DMS53 (cell line): ENCODE data around the gene TRMT112.
"Not testable (repeated sequence)": the region's sequence is repeated elsewhere in the genome, so short reads cannot be mapped to it uniquely, and the experiment has no call there.

ENCODE experiments used
- DNase-seq: peaks from one replicate; lab custom pipeline; 2025; lab: John Stamatoyannopoulos, UW

The TRMT112 gene

DNA sequence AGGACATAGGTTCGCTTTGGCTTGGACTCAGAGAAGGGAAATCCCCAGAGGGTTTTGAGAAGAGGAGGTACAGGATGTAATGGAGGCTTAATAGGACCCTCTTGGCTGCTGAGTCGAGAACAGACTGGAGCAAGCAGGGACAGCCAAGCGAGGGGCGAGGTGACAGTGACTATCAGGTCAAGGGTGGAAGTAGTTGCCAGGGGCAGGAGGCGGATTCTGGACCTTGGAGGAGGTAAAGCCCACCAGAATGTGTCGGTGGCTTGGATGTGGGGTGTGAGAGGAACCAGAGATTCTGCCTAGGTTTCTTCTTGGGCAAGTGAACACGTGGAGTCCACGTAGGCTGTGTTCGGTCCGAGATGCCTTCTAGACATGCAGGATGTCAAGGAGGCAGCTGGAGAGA, 4.4 kb downstream of the TRMT112 start:
- DNase-seq = no peak

DNA sequence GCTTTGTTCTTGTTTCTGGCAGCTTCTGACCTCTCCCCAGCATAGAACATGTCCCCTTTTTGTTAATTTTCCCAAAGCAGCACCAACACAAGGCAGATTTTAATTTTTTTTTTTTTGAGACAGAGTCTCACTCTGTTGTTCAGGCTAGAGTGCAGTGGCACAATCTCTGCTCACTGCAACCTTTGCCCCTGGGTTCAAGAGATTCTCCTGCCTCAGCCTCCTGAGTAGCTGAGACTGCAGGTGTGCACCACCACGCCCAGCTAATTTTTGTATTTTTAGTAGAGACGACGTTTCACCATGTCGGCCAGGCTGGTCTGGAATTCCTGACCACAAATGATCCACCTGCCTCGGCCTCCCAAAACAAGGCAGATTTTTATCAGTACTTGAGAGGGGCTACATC, 9.6 kb downstream of the TRMT112 start:
- DNase-seq = not testable (repeated sequence)

DNA sequence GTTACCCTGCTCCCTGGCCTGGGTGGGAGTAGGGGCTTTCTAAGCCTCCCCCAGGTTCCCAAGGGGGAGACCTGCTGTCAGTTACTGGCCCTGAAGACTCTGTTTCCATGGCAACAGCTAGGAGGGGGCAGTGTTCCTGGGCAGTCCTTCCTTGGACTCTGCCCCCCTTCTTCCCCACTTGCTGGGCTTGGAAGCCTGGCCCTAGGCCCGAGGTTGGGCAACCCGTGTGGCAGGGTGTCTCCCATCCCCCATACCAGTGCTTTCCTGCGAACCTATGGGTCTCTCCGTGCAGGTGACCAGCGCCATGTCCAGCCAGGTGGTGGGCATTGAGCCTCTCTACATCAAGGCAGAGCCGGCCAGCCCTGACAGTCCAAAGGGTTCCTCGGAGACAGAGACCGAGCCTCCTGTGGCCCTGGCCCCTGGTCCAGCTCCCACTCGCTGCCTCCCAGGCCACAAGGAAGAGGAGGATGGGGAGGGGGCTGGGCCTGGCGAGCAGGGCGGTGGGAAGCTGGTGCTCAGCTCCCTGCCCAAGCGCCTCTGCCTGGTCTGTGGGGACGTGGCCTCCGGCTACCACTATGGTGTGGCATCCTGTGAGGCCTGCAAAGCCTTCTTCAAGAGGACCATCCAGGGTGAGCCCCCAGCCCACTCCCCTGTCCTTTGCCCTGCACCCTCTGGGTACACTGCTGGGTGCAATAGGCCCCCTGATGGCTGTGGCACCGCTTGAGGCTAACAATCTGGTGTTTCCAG, 10.3 kb downstream of the TRMT112 start:
- DNase-seq = no peak

DNA sequence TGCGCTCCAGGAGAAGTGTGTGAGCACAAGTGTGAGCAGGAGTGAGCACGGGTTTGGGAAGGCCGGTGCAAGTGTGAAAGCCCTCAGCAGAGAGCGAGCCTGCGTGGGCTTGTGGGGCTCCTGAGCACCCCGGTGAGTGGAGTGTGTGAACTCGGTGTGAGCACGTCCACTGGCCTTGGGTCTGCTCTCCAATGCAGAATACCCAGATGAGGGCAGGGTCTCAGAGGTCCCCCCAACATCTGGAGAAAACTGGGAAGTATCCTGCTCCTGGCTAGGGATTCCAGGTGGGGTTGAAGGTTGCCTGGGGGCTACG, 10.8 kb downstream of the TRMT112 start:
- DNase-seq = no peak

DNA sequence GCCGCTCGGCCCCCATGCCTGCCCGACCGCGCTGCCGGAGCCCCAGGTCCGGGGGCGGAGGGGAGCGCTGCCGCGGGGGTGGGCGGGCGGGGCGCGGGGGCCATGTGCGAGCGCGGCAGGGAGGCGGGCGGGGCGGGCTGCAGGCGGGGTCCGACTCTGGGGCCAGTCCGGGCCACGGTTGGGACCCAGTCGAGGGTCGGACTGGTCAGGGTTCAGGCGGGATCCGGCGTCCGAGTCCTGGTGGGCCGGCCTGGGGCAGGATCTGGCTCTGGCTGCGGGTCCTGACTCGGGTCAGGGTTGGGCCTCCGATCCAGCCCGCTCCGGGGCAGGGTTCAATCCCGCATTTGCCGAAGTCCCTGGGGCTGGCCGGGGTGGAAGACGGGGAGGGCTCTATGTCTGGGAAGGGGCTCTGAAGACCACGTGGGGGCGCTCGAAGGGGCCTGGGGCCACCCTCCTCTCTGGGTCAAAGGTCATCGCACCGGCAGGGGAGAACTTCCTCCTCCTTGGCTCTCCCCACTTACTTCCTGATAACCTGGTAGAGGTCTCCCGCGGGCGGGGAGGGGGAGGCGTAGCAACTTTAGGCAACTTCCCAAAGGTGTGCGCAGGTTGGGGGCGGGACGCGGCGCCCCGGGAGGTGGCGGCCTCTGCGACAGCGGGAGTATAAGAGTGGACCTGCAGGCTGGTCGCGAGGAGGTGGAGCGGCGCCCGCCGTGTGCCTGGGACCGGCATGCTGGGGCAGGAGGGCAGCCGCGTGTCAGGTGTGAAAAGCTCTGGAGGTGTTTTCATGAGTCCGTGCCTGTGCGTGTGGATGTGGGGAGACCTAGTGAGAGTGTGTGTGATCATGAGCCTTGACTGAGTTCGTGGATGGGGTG, 11.4 kb downstream of the TRMT112 start:
- peak; percentile 78 for DNase-seq

DNA sequence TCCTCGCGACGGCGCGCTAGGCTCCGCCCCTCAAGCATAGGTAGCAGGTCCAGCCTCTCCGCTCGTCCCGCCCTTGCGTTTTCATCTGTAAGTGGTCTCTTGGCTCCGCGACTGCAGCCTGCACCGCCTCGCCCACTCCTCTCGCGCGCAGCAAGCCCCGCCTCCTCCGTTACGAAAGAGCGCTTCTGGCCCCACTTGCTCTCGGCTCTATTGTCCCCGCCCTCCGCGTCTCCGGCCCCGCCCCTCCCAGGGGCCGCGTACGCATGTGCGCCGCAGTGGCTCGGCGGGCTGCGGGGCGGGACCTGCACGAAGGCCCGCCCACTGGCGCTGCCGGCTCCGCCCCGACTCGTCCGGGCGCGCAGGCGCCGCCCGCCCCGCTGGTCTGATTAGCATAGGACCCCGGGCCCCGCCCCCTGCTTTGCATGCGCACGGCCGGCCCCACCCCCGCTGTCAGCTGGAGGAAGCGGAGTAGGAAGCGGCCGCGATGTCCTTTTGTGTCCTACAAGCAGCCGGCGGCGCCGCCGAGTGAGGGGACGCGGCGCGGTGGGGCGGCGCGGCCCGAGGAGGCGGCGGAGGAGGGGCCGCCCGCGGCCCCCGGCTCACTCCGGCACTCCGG, 12.2 kb downstream of the TRMT112 start, which contains the start of gene ESRRA:
Gene ESRRA, plus strand, starts transcription at position 450 of the 616 bp plus-strand sequence. CDS start 1,656 bp downstream, outside the sequence.
- peak; percentile 100 for DNase-seq

DNA sequence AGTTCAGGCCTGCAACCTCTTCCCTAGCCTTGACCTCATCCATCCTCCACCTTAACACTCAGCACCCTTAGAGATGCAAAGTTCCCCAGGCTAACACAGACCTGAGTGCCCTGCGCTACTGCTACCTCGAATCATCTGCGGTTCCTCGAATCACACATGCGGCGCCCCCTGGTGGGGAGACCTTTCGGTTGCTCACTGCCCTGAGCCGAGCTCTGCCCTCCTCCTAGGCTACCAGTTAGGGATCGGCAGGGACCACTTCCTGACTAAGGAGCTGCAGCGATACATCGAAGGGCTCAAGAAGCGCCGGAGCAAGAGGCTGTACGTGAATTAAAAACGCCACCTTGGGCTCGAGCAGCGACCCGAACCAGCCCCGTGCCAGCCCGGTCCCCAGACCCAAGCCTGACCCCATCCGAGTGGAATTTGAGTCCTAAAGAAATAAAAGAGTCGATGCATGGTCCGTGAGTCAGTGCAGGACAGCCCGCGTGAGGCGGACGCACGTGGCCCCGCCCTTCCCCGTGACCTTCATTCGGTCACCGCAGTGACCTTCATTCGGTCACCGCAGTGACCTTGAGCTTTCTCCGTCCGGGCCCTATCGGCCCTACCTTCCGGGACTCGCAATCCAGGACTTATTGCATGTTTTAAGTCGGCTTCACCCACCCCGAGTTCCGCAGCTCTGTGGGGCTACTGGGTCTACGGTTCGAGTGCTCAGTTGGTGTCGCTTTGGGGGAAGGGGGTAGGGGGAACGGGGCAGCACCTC, 12.9 kb downstream of the TRMT112 start:
- DNase-seq = peak; percentile 97

DNA sequence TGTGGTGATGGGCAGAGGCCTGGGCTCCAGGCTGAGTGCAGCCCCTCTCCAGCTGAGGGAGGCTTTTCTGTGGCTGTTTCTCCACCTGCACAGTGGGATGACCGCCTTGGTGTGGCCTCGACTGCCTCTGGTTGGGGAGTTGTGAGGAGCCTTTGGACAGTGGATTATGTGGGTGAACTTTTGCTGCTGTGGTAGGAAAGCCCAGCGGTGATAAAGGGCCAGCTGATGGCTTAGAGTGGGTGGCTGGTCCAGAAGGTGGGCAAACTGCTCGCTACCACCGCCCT, 13.4 kb downstream of the TRMT112 start:
- no peak for DNase-seq

DNA sequence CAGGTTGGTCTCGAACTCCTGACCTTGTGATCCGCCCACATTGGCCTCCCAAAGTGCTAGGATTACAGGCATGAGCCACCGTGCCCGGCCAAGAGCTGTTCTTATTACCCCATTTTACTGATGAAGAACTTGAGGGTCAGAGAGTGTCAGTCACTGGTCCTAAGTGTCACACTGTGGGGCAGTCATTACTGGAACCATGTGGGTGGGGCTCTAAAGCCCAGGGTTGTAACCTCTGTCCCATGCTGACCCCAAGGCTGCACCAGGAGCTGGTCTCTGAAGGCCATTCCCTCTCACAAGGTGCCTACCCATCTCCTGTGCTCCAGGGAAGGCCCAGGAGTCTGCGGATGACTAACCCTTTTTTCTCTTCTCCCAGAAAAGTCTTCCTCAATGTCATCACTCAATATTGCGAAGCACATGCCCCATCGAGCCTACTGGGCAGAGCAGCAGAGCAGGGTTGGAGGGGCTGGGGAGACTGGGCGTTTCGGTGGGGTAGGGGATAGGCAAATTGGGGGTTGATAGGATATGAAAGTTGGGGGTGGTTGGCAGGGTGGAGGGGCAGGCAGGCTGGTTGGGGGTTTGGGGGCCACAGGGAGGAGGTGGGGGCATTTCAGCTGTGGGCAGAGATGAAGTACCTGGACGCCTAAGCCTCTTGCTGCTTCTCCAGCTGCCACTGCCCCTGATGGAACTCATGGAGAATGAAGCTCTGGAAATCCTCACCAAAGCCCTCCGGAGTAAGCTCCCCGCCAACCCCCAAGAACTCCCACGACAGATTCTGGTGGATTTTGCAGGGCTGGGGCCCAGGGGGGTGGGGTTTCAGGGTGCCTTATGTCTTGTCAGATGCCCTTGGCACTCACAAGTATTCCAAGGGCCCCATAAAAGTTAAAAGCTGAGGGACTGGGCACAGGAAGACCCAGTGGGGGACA, 14.0 kb downstream of the TRMT112 start:
- no peak for DNase-seq

DNA sequence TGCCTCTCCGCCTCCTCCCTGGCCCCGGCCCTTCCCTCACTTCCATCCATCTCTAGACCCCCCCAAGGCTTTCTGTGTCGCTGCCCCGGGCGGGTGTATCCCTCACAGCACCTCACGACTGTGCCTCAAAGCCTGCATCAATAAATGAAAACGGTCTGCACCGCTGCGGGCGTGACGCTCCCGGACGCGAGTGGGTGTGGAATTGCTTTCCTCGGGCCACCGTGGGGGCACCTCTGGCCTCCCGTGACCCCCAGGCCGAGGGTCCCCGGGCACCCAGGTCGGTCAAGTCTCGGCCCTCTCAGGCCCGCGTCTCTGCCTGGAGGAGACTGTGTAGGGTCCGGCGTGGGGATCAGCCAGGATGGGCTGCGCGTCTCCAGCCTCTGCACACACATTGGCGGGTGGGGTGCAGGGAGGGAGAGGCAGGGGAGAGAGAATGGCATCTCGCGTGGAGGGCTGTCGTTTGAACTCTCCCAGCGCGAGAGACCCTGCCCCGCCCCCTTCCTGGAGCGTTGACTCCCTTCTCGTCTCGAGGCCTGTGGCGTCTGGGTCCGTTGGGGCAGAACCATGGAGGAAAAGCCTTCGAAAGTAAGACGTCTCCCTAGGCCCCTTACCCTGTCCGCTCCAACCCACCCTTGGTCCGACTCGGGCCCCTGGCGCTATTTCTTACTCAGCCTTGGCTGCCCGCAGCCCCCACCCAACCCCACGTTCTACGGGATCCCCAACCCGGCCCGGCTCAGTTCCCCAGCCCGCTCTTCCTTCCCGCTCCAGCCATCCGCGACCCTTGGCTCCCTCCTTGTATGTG, 17.3 kb downstream of the TRMT112 start, which contains the start of gene CATSPERZ:
Gene CATSPERZ, plus strand, starts transcription at position 512 of the 802 bp plus-strand sequence. Its CDS starts 53 bp downstream, at position 565.
- peak; percentile 49 for DNase-seq

DNA sequence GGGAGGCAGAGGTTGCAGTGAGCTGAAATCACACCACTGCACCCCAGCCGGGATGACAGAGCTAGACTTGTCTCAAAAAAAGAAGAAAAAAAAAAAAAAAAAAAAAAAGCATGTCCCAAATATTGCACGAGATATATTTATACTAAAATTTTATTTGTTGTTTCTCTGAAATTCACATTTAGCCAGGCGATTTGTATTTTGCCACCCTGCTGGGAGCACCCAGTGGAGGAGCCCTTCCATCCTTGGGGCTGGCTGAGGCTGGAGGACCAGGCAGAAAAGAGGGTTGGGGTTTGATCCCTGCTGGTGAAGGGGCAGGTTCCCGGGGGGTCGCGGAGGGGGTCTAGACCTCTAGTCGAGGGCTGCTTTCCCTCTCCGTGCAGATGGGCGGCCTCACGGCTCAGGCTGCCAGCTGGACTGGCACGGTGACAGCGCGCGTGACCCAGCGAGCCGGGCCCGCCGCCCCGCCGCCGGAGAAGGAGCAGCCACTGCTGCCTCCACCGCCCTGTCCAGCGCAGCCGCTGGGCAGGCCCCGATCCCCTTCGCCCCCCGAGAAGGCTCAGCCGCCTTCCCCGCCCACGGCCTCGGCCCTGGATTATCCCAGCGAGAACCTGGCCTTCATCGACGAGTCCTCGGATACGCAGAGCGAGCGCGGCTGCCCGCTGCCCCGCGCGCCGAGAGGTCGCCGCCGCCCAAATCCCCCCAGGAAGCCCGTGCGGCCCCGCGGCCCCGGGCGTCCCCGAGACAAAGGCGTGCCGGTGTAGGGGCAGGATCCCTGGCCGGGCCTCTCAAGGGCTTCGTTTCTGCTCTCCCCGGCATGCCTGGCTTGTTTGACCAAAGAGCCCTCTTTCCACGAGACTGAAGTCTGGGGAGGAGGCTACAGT, 18.2 kb downstream of the TRMT112 start:
- peak; percentile 54 for DNase-seq

DNA sequence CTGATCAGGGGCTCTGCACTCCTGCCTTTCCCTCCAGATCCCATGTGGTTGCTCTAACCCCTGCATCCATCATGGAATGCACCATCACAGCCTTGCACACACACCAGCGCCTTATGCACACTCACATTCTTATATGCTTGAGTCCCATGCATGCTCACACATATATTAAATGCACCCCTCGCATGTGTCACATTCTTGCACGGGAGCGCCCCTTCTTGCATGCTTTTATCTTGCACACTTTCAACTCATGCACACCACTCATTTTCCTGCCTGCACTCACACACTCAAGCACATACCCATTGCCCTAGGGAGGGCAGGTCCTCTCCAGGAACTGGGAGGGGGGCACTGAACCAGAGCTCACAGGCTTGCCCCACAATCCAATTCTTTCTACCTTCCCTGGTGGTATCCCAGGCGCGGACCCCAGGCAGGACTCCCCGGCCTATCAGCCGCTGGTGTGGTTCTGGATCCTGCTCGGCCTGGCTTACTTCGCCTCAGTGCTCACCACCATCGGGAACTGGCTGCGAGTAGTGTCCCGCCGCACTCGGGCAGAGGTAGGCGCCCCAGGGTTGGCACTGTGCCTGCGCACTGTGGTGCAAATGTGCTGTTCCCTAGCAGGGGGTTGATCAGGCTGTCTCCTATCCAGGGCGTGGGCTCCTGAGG, 19.5 kb downstream of the TRMT112 start:
- DNase-seq = no peak

DNA sequence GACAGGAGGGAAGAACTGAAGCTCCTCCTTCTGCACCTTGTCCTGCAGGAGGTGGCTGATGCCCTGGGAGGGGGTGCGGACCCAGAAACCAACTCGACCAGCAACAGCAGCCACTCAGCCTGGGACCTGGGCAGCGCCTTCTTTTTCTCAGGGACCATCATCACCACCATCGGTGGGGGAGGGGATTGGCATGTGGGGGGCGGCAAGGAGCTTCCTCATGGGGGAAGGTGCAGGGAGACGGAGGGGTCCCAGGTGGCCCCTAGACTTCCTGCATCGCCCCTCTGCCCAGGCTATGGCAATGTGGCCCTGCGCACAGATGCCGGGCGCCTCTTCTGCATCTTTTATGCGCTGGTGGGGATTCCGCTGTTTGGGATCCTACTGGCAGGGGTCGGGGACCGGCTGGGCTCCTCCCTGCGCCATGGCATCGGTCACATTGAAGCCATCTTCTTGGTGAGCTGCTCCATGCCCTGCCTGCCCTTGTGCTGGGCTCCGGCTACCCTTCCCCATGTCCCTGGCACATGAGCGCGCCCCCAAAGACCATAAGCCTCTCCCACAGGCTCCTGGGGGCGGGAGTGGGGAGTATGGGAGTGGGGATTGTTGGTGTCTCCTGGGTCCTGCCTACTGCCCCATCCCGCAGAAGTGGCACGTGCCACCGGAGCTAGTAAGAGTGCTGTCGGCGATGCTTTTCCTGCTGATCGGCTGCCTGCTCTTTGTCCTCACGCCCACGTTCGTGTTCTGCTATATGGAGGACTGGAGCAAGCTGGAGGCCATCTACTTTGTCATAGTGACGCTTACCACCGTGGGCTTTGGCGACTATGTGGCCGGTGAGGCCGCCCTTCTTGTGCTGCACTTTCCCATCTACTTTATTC, 20.3 kb downstream of the TRMT112 start:
- no peak for DNase-seq

DNA sequence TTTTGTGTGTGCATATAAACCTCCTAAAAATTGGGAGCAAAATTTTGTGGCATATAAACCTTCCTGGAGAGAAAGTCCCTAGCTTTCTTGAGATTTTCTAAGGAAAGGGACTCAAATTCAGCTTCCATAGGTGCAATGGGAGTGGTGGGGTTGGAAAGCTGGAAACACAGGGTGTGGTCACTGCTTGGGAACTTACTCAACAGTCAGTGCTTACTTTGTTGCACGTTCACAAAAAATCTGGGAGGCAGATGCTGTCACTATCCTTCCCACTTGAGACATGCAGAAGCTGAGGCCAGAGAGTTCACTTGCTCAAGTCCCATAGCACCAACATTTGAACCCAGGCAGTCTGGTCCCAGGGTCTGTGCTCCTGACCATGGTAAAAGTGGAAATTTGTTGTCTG, 21.1 kb downstream of the TRMT112 start:
- DNase-seq = no peak

DNA sequence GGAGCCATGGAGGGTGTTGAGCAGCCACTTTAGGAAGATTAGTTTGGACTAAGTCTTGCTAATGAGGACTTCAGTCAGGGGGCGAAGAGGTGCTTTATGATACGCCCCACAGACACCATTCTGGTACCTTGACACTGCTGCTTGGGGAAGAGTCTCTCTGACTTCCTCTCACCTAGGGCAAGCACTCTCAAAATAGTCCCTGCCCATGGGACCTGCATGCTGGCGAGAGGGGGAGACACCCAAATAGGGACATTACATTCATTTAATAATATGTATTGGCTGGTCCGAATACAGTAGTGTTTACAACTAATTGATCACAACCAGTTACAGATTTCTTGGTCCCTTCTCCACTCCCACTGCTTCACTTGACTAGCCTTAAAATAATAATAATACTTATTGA, 21.6 kb downstream of the TRMT112 start:
- no peak for DNase-seq

DNA sequence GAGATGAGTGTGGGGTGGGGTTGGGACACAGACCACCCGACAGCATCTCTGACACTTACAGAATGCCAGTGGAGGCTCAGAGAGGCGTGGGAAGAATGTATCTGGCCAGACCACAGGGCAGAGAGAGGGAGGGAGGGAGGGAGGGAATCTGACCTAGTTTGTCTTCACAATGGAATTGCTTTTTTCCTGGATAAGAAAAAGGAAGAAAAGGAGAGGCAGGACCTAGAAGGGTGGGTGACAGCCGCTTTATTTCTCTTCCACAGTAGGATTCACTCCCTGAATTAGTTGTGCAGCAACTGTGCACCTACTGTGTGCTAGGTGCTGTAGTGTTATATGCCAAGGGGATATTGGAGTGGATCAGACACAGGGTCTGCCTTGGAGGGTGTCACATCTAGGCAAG, 22.6 kb downstream of the TRMT112 start:
- DNase-seq = no peak

DNA sequence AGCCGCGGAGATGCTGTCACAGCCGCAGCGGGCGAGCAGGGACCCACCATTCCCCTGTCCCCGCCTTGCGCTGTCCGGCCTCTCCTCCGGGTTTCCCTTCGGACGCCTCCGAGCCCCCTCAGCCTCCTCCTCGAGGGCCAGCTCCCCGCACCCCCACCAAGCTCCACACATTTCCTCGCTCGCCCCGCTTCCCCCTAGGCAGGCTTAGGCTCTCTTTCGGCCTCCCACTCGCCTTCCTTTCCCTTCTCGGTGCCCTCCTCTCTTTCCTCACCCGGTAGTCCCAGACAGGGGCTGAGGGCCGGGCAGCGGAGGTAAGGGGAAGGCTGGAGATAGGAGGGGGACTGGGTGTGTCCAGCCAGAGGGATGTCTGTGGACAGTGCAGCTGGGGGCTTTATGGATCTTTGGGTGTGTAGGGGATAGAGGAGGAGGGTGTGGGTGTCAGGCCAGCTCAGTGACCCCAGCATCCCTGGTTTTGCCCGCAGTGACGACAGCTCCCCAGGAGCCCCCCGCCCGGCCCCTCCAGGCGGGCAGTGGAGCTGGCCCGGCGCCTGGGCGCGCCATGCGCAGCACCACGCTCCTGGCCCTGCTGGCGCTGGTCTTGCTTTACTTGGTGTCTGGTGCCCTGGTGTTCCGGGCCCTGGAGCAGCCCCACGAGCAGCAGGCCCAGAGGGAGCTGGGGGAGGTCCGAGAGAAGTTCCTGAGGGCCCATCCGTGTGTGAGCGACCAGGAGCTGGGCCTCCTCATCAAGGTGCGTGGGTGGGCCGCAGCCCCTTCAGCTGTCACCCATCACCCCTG, 24.7 kb downstream of the TRMT112 start:
- no peak for DNase-seq
